Prostate gland (tissue), 2 donors: ENCODE data around the gene TMEM263.

ENCODE experiments used
- CTCF ChIP-seq, 4 experiments: fragments of 200-600 bp in 2 of 4; fragments of 450-650 bp in 2 of 4; sonication (generic) in 2 of 4; IDR thresholded peaks; 1 replicate in 3 of 4; 2 replicates in 1 of 4; pipeline ENCODE4 v1.5.1; 2016 to 2019; ENCODE audit warnings: antibody characterized with exemption in 4 of 4, mild to moderate bottlenecking in 2 of 4, moderate library complexity in 2 of 4
- POLR2A ChIP-seq: fragments of 450-650 bp; IDR thresholded peaks from one replicate; pipeline ENCODE4 v1.6.1; 2016; ENCODE audit warnings: antibody characterized with exemption, mild to moderate bottlenecking

GRCh38 chr12:106986135-106986534, 30.4 kb downstream of the TMEM263 start:
- TF ChIP-seq POLR2A (no peak), CTCF (IDR thresholded peaks at IDR 0.05) (no peak)
